Panc1 (cell line): Measurements from ENCODE around the gene KIAA0930. TPM values are rescaled to one million over a fixed set of nuclear protein-coding genes. Genes with fewer than 3 reads are reported as not detected.

Experiments
- ATAC-seq: fragments of 200-7000 bp; cut with Tn5 transposase; 2 replicates; pipeline ENCODE4 v1.9.1; 2020; ENCODE audit warnings: mild to moderate bottlenecking, moderate library complexity
- BruUV-seq: library from RNA; stranded (reverse); fragments of 400-500 nt; replicated peaks from 2 replicates; lab custom pipeline; 2021; lab: Mats Ljungman, UMichigan
- CTCF ChIA-PET: fragments of 300-600 bp; sonication (Branson Sonifier 250); formaldehyde crosslinking; loops from one replicate; lab custom pipeline; 2022; ENCODE audit warnings: antibody characterized with exemption; lab: Charles Lee
- POLR2A ChIA-PET: fragments of 300-600 bp; sonication (Branson Sonifier 250); formaldehyde crosslinking; loops from one replicate; lab custom pipeline; 2022; ENCODE audit warnings: antibody characterized with exemption; lab: Charles Lee
- DNase-seq: peaks from one replicate; pipeline ENCODE4 v3.0.0-alpha.2; 2010; ENCODE audit warnings: low read depth, low spot score
- H3K27ac ChIP-seq: 2 replicates; pipeline ENCODE4 v1.5.1; 2011; ENCODE audit warnings: mild to moderate bottlenecking, low read length, inconsistent platforms
- H3K27me3 ChIP-seq: fragments of 200-500 bp; sonication (Bioruptor generic); 2 replicates; pipeline ENCODE4 v1.6.0; 2014; ENCODE audit warnings: low read length, inconsistent platforms; ENCODE audit not compliant: control insufficient read depth, insufficient read depth
- H3K36me3 ChIP-seq: fragments of 200-500 bp; sonication (Bioruptor generic); 2 replicates; pipeline ENCODE4 v1.5.1; 2014; ENCODE audit warnings: inconsistent platforms, mild to moderate bottlenecking, low read length, moderate library complexity; ENCODE audit not compliant: control insufficient read depth, insufficient read depth
- H3K4me1 ChIP-seq: 2 replicates; pipeline ENCODE4 v1.5.1; 2011; ENCODE audit warnings: inconsistent platforms, mild to moderate bottlenecking, low read length, moderate library complexity; ENCODE audit not compliant: control insufficient read depth, insufficient read depth
- H3K4me3 ChIP-seq, 2 experiments: 2 replicates each; pipeline ENCODE4 v1.5.1; 2011 to 2012; ENCODE audit warnings: low read depth in 2 of 2, low read length in 2 of 2, mild to moderate bottlenecking in 2 of 2, inconsistent platforms in 1 of 2, moderate library complexity in 1 of 2
- H3K9me3 ChIP-seq: fragments of 200-500 bp; sonication (Bioruptor generic); 2 replicates; pipeline ENCODE4 v1.5.1; 2014; ENCODE audit warnings: low read depth, mild to moderate bottlenecking, inconsistent platforms, low read length, moderate library complexity; ENCODE audit not compliant: control insufficient read depth, insufficient read depth
- CTCF ChIP-seq: fragments of 450-650 bp; IDR thresholded peaks from 2 replicates; pipeline ENCODE4 v1.5.1; 2017; ENCODE audit warnings: mild to moderate bottlenecking
- POLR2AphosphoS5 ChIP-seq: IDR thresholded peaks from 2 replicates; pipeline ENCODE4 v1.6.1; 2012; ENCODE audit warnings: mild to moderate bottlenecking, low read depth, low read length, moderate library complexity
- SIN3A ChIP-seq: IDR thresholded peaks from 2 replicates; pipeline ENCODE4 v1.6.1; 2012; ENCODE audit warnings: low read depth, mild to moderate bottlenecking, low read length, moderate library complexity, borderline replicate concordance; ENCODE audit not compliant: insufficient read depth
- TCF7L2 ChIP-seq: IDR thresholded peaks from 2 replicates; pipeline ENCODE4 v1.6.1; 2011; ENCODE audit warnings: mild to moderate bottlenecking, low read depth, low read length, inconsistent platforms
- in situ Hi-C: cut with HindIII; loops from 2 replicates; pipeline ENCODE4 v1.10.0; 2016; ENCODE audit warnings: low sequenced_read_pairs, low pct_unique_long_range_greater_than_20kb
- intact Hi-C: fragments of 100-400 bp; cut with micrococcal nuclease; formaldehyde crosslinking; loops from one replicate; pipeline ENCODE4 v1.10.0; 2022; ENCODE audit not compliant: unreplicated experiment
- total RNA-seq: library from RNA; stranded (reverse); gene quantifications from one replicate; pipeline ENCODE4 v1.2.1, GENCODE V29; 2021; ENCODE audit not compliant: unreplicated experiment
- TF ChIP-seq, protein P1 (sequence below), 2 experiments: IDR thresholded peaks; 2 replicates each; pipeline ENCODE4 v1.6.1; 2011 to 2012; ENCODE audit warnings: low read depth in 2 of 2, control low read depth in 1 of 2, low read length in 1 of 2, mild to moderate bottlenecking in 1 of 2, moderate library complexity in 1 of 2; ENCODE audit not compliant: insufficient read depth in 1 of 2

Gene KIAA0930
- total RNA-seq, 1 experiment from 2014 or later: 42.5 TPM

DNA sequence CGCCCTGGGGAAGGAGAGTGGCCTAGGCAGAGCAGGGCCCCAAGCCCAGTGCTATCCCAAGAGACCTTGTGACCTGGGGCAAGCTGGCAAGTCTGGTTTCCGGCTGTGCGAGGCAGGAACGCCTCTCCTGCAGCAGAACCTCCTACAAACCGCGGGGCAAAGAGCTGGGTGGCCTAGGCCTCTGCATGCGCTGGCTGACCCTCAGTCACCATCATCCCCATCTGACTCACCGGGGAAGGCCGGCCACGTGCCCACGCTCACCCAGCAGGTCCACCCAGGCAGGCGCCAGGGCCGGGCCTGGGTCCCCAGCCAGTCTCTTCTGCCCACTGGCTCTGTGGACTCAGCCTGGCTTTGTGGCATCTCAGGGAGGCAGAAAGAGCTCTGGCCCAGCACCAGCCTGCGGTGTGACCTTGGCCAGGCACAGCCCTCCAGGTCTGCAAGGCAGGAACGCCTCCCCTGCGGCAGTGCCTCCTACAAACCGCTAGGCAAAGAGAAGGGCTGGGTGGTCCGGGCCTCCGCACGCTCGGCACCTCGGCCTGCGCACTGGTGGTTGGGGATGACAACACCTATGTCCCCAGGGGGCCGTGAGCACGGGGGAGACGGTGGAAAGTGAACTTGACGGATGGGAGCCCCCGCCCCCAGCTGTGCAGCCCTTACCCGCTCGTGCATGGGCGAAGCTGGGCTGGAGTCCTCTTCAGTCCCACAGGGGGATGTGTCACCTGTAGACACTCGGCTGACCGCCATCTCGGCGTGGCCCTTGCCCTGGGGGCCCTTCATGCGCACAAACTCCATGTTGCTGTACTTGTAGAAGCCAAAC, 38.2 kb downstream of the KIAA0930 start:
- Histone ChIP-seq H3K27ac (no peak overlapping the region), H3K4me3 (no peak overlapping the region), H3K27me3 (no peaks in the 10 kb centered on the region), H3K9me3 (no peaks in the 10 kb centered on the region), H3K36me3 (no peaks in the 10 kb centered on the region), H3K4me1 (peaks cover 9% of the 10 kb centered on the region)
- in situ Hi-C loops: no loop called here
- TF ChIP-seq CTCF (no peak), SIN3A (no peak), POLR2AphosphoS5 (no peak), TCF7L2 (no peak)
- TF ChIP-seq, protein P1, sequence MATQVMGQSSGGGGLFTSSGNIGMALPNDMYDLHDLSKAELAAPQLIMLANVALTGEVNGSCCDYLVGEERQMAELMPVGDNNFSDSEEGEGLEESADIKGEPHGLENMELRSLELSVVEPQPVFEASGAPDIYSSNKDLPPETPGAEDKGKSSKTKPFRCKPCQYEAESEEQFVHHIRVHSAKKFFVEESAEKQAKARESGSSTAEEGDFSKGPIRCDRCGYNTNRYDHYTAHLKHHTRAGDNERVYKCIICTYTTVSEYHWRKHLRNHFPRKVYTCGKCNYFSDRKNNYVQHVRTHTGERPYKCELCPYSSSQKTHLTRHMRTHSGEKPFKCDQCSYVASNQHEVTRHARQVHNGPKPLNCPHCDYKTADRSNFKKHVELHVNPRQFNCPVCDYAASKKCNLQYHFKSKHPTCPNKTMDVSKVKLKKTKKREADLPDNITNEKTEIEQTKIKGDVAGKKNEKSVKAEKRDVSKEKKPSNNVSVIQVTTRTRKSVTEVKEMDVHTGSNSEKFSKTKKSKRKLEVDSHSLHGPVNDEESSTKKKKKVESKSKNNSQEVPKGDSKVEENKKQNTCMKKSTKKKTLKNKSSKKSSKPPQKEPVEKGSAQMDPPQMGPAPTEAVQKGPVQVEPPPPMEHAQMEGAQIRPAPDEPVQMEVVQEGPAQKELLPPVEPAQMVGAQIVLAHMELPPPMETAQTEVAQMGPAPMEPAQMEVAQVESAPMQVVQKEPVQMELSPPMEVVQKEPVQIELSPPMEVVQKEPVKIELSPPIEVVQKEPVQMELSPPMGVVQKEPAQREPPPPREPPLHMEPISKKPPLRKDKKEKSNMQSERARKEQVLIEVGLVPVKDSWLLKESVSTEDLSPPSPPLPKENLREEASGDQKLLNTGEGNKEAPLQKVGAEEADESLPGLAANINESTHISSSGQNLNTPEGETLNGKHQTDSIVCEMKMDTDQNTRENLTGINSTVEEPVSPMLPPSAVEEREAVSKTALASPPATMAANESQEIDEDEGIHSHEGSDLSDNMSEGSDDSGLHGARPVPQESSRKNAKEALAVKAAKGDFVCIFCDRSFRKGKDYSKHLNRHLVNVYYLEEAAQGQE (IDR thresholded peaks at IDR 0.05; ENCODE audit: insufficient read depth in 1 of 2, low read depth in 2 of 2, low read length in 1 of 2): no peak
- ChIA-PET CTCF (no interaction called here), POLR2A (no interaction called here)
- ATAC-seq: no peak; the same call in 1 of the 2 replicates
- no TSS peak for BruUV-seq
- no peak for DNase-seq
- intact Hi-C loops: no loop called here

- in situ Hi-C loops: no loop called here
- BruUV-seq: no TSS peak
- DNase-seq: no peak
- Histone ChIP-seq H3K4me3 (no peak overlapping the region), H3K27me3 (no peaks in the 10 kb centered on the region), H3K27ac (no peak overlapping the region), H3K36me3 (no peaks in the 10 kb centered on the region), H3K9me3 (no peaks in the 10 kb centered on the region), H3K4me1 (peaks cover 9% of the 10 kb centered on the region)
- intact Hi-C loops: no loop called here
- no peak for TF ChIP-seq CTCF
- TF ChIP-seq TCF7L2: no peak
- TF ChIP-seq, protein P1 (IDR thresholded peaks at IDR 0.05; ENCODE audit: insufficient read depth in 1 of 2, low read depth in 2 of 2, low read length in 1 of 2): no peak
- TF ChIP-seq SIN3A: no peak
- no peak for TF ChIP-seq POLR2AphosphoS5
- POLR2A ChIA-PET: no interaction called here
- CTCF ChIA-PET: no interaction called here
- no peak for ATAC-seq
These were observed 38.9 kb downstream of the KIAA0930 start for GRCh38 chr22:45201678-45202332.
